ENCODE measurements around the gene EMILIN1. TPM values are rescaled to one million over a fixed set of nuclear protein-coding genes. Genes with fewer than 3 reads are reported as not detected.

EMILIN1 gene
- polyA plus RNA-seq, 12 donors, result 39.9 to 107 (median 64.1) TPM; not detected in 1

DNA sequence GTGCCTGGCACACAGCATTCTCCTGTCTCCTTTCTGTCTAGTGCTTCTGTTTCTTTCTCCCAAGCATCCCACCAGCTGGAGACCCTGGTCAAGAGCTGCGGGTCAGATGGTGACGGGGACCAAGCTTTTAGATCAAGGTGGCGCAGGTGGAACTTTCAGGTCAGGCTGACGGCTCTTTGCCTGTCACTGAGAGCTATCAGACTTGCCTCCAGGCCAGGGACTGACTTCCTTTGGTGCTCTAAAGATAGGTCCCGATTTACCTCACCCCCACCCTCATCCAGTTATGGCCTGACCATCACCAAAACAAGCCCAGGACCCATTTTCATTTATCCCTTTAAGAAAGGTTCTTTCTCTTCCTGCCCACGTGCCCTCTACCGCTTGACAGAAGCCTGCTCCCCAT, 1.2 kb upstream of the EMILIN1 start:
- DNase-seq, result no peak

DNA sequence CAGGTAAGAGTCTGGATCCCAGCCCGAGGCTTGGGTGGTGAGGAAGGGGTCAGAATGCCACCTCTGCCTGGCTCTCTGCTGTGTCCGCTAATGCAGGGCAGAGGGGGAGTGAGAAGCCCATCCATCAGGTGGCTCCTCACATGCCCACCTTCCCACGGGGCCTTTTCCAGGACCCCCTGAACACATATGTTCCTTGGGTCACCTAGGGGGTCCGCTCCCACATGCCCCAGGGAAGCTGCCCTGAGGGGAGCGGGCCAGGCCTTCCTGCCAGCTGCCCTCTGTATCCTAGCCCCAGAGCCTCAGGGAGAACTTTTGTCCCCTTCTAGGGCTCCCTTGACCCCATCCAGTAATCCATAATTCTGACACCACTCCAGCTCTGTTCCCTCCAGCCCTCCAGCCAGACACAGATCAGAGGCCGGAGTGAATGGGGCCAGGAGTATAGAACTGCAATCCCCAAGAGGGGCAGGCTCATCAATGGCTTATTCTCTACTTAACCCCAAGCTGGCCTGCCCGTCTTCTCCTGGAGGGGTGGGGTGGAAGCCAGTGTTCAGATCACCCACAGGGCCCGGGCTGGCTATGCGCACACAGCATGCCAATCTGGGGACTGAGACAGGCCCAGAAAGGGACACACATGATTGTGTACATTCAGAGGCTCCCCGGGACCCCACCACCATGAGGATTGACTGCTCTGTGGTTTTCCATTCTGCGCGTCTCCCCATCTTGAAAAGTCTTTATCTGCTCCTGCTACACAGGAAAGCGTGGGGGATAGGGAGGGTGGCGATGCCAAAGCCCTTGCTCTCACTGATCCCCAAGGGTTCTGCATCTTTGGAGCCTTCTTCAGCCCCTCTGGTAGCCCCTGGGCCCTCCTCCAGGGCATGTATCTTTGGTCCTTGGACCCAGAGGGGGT, 1.1 kb downstream of the EMILIN1 start:
- DNase-seq, result no peak

DNA sequence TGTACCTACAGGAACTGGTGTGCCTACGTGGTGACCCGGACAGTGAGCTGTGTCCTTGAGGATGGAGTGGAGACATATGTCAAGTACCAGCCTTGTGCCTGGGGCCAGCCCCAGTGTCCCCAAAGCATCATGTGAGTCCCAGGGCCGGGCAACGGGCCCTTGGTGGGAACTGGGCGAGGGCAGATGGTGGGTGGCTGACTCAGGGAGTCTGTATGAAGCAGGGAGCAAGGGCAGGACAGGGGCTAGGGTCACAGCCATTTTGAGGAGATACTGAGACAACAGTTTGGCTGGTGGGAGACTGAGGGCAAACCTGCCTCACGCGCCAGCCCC, 1.7 kb downstream of the EMILIN1 start:
- DNase-seq, result no peak

DNA sequence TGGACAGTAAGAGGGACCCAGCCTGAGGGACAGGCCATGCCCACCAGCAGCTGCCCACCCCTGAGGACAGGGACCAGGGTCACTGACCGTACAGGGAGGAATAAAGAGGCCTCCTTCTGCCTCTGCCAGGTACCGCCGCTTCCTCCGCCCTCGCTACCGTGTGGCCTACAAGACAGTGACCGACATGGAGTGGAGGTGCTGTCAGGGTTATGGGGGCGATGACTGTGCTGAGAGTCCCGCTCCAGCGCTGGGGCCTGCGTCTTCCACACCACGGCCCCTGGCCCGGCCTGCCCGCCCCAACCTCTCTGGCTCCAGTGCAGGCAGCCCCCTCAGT, 2.2 kb downstream of the EMILIN1 start:
- no peak for DNase-seq

DNA sequence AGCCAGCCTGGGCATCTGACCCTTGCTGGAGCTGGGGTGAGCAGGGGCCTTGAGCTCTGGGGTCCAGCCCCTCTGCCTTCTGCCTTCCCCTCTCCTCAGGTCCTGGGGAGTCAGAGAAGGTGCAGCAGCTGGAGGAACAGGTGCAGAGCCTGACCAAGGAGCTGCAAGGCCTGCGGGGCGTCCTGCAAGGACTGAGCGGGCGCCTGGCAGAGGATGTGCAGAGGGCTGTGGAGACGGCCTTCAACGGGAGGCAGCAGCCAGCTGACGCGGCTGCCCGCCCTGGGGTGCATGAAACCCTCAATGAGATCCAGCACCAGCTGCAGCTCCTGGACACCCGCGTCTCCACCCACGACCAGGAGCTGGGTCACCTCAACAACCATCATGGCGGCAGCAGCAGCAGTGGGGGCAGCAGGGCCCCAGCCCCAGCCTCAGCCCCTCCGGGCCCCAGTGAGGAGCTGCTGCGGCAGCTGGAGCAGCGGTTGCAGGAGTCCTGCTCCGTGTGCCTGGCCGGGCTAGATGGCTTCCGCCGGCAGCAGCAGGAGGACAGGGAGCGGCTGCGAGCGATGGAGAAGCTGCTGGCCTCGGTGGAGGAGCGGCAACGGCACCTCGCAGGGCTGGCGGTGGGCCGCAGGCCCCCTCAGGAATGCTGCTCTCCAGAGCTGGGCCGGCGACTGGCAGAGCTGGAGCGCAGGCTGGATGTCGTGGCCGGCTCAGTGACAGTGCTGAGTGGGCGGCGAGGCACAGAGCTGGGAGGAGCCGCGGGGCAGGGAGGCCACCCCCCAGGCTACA, 3.8 kb downstream of the EMILIN1 start:
- no peak for DNase-seq

DNA sequence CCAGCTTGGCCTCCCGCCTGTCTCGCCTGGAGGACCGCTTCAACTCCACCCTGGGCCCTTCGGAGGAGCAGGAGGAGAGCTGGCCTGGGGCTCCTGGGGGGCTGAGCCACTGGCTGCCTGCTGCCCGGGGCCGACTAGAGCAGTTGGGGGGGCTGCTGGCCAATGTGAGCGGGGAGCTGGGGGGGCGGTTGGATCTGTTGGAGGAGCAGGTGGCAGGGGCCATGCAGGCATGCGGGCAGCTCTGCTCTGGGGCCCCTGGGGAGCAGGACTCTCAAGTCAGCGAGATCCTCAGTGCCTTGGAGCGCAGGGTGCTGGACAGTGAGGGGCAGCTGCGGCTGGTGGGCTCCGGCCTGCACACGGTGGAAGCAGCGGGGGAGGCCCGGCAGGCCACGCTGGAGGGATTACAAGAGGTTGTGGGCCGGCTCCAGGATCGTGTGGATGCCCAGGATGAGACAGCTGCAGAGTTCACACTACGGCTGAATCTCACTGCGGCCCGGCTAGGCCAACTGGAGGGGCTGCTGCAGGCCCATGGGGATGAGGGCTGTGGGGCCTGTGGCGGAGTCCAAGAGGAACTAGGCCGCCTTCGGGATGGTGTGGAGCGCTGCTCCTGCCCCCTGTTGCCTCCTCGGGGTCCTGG, 4.5 kb downstream of the EMILIN1 start:
- no peak for DNase-seq

DNA sequence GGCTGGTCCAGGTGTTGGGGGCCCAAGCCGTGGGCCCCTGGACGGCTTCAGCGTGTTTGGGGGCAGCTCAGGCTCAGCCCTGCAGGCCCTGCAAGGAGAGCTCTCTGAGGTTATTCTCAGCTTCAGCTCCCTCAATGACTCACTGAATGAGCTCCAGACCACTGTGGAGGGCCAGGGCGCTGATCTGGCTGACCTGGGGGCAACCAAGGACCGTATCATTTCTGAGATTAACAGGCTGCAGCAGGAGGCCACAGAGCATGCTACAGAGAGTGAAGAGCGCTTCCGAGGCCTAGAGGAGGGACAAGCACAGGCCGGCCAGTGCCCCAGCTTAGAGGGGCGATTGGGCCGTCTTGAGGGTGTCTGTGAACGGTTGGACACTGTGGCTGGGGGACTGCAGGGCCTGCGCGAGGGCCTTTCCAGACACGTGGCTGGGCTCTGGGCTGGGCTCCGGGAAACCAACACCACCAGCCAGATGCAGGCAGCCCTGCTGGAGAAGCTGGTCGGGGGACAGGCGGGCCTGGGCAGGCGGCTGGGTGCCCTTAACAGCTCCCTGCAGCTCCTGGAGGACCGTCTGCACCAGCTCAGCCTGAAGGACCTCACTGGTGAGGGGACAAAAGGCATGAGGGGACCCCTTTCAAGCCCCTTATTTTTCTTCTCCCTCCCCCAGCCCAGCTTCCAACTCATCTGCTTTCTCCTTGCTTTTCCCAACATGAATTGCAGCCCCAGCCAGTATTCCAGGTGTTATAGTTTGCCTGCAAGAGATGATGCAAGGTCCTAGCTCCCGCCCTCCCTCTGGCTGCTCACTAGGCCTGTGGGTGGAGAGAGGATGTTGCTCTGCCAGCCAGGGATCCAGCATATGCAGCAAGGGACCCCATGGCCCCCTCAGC, 5.2 kb downstream of the EMILIN1 start:
- no peak for DNase-seq

DNA sequence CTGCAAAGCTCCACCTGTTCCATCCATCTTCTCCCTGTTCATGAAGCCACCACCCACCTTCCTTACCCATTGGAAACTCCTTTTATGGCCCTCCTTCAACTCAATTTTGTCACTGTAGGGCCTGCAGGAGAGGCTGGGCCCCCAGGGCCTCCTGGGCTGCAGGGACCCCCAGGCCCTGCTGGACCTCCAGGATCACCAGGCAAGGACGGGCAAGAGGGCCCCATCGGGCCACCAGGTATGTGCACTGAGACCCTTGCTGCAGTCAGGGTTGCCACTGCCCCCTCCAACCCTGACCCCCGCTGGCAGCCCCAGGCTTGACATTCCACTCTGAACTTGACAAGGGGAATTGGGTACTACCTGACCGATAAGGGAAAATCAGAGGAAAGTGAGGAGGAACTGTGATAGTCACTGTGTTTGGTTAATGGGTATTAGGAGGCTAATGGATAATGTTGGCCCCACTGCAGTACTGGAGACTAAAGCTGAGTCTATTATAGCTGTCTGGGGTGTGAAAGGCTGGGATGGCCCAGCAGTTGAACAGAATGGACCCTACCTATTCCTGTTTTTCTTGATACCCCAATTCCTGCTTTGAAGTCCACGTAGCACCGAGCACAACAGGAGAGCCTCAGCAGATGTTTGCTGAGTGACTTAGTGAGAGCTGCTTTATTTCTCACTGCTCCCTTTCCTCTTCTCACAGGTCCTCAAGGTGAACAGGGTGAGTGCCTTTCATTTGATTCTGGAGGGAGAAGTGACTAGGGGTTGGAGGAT, 6.1 kb downstream of the EMILIN1 start:
- no peak for DNase-seq

DNA sequence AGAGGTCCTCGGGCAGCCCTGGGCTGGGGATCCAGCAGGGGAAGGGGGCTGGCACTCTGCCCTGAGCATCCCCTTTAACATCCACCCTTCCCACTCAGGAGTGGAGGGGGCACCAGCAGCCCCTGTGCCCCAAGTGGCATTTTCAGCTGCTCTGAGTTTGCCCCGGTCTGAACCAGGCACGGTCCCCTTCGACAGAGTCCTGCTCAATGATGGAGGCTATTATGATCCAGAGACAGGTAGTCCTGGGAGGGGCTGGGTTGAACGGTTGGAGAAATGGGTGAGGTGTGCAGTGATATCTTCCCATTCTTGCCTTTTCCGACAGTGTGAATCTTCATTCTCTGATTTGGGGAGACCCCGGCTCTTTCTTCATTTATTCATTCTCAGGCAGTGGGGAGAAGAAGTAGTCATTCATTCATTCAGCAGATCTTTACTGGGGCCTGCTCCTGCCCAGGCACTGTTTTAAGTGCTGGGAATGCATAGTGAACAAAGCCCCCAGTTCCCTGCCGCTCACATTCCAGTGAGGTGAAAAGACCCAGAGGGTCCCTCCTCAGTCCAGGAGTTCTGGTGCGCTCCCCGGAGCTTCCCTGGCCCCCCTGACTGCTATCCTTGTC, 6.8 kb downstream of the EMILIN1 start:
- DNase-seq, result no peak

DNA sequence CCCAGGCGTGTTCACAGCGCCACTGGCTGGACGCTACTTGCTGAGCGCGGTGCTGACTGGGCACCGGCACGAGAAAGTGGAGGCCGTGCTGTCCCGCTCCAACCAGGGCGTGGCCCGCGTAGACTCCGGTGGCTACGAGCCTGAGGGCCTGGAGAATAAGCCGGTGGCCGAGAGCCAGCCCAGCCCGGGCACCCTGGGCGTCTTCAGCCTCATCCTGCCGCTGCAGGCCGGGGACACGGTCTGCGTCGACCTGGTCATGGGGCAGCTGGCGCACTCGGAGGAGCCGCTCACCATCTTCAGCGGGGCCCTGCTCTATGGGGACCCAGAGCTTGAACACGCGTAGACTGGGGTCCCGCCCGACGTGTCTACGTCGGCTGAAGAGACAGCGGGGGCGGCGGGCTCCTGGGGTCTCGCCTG, 7.3 kb downstream of the EMILIN1 start:
- DNase-seq, result peak; percentile 58

DNA sequence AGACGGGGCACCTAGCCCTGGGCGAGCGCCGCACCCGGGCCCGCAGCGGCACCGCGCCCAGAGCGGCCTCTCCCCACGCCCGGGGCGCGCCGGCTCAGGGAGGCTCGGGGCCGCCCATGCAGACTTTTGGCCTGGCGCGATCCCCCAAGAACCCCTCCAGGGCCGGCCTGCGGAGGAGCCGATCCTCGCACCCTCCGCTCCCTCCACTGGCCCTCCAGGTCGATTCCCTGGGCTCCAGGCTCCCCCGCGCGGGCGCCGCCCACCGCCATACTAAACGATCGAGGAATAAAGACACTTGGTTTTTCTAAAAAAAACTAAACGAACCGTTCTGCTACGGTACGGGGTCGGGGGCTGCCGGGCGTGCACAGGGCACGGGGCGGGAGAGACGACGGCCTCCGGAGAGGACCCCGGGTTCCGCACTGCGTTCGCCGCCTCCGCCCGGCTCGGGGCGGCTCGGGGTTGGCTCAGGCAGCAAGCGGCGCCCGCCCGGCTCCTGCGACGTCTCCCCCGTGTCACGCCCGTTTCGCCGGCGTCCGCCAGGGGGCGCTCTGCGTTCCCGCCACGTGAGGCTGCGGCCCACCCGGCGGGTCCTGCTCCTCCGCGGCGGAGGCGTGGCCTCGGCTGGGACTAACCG, 7.8 kb downstream of the EMILIN1 start:
- DNase-seq, result peak; percentile 94

DNA sequence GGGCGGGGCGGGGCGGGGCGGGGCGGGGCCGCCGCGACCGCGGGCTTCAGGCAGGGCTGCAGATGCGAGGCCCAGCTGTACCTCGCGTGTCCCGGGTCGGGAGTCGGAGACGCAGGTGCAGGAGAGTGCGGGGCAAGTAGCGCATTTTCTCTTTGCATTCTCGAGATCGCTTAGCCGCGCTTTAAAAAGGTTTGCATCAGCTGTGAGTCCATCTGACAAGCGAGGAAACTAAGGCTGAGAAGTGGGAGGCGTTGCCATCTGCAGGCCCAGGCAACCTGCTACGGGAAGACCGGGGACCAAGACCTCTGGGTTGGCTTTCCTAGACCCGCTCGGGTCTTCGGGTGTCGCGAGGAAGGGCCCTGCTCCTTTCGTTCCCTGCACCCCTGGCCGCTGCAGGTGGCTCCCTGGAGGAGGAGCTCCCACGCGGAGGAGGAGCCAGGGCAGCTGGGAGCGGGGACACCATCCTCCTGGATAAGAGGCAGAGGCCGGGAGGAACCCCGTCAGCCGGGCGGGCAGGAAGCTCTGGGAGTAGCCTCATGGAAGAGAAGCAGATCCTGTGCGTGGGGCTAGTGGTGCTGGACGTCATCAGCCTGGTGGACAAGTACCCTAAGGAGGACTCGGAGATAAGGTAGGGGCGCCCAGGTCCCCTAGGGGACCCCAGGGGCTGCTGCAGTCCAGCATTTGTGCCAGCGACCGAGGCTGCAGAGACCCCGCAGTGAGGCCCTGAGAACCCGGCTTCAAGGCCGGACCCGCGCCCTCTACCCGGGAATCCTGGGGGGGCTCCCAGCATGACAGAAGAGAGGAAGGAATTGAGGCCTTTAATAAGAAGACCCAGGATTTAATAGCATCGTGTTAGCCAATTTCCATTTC, 8.5 kb downstream of the EMILIN1 start, which contains the start of gene KHK:
KHK (plus strand) TSS at position 49 of the 870 bp plus-strand sequence; CDS start at position 537, 488 bp downstream.
- no peak for DNase-seq

DNA sequence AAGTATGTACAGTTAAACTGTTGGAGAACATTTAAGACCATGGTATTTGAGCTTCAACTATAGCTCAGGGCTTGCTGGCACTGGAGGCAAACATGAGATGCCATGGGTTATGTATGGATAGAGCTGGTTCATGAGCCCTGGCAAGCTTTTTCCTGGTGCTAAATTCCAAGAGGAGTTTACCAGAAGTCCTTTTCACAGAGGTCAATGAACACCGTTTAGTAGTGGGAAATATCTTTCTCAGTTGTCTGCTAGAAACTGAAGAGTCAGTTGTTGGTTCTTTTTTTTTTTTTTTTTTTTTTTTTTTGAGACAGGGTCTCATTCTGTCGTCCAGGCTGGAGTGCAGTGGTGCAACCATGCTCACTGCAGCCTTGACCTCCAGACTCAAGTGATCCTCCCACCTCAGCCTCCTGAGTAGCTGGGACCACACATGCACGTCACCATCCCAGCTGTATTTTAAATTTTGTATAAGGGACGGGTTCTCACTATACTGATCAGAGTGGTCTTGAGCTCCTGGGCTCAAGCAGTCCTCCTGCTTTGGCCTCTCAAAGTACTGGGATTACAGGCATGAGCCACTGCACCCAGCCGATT, 9.5 kb downstream of the EMILIN1 start:
- no peak for DNase-seq

DNA sequence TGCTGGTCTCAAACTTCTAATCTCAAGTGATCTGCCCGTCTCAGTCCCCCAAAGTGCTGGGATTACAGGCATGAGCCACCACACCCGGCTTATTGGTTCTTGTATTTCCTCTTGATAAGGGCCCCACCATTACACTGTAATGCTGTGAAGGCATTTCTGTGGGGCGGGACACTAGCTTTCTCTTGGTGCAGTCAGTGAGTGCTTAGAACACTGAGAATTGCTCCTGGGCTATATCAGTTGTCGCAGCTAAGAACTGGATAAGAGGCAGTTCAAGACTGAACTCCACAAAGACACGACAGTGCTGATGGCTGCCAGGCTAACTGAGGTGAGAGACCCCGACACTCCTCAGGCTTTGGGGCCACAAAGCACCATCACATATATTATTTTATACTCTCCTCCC, 10.2 kb downstream of the EMILIN1 start:
- no peak for DNase-seq

DNA sequence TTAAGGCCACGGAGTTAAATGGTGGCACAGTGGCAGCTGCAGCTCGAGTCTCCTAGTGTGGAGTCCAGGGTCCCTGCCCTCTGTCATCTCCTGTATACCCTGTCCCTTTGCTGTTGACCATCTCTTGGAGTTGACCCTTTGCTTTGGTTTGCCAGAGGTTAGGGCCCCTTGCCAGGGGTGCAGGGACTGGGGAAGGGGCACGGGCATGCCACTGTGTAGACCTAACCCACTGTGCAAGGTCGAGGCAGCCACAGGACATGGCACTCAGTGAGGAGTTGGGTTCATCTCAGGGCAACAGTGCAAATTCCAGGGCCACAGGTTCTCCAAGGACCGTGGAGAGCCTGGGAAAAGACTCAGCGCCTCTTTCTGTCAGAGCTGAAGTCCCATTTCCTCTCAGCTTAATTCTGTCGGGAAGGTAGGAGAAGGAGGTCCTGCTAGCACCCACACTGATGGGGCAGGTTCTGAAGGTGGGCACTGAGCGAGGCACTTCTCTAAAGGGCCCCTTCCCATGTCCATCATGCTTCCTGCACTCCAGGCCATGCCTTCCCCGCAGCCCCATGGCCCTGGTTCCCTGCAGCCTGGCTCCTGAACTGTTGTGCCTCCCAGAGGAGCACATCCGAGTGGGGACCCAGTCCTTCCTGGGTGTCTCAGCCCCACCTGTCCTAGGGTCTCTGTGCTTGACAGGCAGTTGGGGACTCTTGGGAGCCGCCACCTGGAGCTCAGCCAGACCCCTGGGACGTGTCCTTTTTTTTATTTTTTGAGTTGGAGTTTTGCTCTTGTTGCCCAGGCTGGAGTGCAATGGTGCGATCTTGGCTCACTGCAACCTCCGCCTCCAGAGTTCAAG, 10.9 kb downstream of the EMILIN1 start:
- no peak for DNase-seq

DNA sequence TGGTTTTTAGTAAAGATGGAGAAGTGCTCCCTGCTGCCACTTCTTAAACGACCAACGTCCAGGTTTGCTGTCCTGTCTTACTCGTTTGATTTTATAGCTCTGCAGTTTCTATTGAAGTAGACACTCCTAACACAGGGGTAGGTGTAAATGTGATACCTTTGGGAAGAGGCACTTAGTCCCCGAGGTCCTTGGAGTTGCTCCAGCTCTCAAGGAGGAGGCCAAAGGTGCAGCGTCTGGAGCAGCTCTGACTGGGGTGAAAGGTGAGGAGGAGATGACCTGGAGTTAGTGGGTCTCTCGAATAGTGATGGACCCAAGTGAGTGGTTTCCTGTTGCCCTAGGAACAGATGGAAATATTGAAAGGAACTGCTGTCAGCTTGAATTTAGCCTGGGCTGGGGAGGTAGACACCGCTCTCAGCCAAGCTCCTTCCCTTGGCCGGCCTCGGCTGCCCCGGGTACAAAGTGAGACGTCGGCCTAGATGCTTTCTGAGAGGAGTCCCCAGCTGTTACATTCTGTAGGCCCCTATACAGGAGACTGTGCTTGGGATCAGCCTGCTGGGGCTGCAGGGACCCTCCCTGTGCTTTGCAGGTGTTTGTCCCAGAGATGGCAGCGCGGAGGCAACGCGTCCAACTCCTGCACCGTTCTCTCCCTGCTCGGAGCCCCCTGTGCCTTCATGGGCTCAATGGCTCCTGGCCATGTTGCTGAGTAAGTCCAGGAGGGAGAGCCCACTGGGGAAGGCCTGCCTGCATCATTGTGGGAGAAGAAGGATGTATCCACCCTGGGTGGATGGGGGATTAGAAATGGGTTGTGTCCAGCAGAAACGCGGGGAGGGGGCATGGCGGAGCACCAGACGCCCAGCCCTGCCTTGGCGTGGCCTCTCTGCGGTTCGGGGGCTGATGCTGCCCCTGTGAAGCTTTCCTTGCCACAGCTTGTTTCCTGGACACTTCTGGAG, 13.6 kb downstream of the EMILIN1 start:
- DNase-seq, result no peak
